HG03039 (cell line): ENCODE data around the gene DPY19L2.
"Not testable (repeated sequence)": the region's sequence is repeated elsewhere in the genome, so short reads cannot be mapped to it uniquely, and the experiment has no call there.

Experiments used
- ATAC-seq: cut with Tn5 transposase; IDR thresholded peaks from one replicate; pipeline ENCODE4 v1.9.1; 2021; ENCODE audit warnings: mild to moderate bottlenecking, moderate library complexity; ENCODE audit not compliant: unreplicated experiment

DPY19L2 gene

DNA sequence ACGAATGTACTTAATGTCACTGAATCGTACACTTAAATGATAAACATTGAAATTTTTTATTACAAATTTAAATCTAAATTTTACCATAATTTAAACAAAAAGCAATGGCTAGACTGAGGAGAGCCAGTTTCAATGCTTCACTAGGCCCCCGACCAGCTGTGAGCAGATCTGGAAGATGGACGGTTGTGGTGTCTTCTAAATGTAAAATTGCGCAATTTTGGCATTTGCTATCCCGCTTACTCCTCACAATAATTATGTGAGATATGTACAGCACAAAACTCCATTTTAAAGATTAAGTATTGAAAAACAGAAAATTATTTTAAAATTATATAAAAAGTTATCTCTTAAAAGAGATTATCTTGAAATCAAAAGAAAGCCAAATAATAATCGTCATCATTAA is 5.3 kb downstream of the DPY19L2 start:
- ATAC-seq = not testable (repeated sequence)

DNA sequence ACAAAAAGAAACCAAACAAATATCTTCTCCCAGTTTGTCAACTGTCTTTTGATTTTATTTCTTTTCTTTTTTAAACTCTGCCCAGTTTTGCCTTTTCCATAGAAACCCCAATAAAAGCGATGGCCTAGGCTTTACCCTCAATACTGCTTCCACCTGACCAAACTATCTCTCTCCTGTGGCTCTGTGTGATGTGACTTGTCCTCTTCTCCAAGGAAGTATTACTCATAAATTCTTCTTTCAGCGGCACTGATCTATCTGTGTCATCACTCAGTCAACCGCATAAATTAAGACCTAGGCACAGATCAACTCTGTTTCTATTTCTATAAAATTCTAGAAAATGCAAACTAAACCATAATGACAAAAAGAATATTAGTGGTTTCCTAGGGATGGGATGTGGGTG is 9.8 kb downstream of the DPY19L2 start:
- ATAC-seq = not testable (repeated sequence)

DNA sequence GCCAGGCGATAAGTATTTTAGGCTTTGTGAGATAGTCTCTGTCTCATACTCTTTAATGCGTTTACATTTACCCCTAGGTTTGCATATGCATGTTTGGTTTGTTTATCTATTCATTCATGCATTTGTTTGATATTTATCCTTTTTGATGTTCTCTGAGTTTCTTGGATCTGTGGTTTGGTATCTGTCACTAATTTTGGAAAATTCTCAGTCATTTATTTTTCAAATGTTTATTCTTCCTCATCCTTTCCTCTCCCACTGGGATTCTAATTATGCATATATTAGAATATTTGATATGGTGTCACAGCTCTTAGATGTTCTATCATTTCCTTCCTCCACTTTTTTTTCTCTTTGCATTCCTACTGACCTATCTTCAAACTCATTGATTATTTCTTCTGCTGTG is 11.9 kb downstream of the DPY19L2 start:
- ATAC-seq = not testable (repeated sequence)

DNA sequence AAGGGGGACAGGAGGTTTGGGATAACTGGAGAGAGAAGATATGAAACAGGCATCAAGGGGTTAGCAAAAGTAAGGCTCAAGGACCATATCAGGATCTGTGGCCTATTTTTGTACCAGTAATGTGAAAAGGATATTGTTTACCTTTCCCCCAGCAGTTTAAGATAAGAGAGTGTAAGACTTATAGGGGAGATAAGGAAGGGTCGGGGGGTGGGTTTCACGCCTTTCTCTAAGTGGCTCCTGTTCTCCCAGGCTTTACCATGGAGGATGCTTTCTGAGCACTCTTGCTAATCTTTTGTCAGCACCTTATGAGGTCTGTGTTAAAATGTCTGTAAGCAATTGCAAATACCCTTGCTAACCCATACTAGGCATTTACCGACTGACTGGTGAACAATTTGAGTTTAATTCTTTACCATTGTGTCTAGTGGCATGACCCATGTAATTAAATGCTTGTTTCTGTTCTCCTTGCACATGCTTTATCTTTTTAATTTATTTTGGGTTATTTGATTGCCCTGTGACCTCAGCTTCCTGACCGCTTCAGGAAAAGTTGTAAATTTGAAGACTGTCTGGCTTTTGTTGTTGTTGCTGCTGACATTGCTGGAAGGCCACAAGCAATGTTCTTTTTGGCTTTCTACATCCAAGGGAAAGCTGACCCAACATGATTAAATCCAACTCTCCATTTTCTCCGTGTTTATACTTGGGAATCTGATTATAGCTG is 12.6 kb downstream of the DPY19L2 start:
- ATAC-seq = not testable (repeated sequence)

DNA sequence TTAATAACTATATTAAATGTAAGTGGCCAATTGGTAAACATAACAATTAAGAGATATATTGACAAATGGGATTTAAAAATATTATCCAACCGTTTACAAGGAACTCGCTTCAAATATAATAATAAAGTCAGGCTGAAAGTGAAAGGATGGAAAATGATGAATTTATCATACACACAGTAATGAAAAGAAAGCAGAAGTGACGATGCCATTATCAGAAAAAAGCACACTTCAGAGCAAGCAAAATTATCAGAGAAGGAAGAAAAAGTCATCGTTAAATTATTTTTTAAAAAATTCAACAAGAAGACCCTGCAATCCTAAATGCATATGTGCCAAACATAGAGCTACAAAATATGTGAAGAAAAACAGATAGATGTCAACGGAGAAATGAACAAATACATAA is 13.8 kb downstream of the DPY19L2 start:
- not testable (repeated sequence) for ATAC-seq

DNA sequence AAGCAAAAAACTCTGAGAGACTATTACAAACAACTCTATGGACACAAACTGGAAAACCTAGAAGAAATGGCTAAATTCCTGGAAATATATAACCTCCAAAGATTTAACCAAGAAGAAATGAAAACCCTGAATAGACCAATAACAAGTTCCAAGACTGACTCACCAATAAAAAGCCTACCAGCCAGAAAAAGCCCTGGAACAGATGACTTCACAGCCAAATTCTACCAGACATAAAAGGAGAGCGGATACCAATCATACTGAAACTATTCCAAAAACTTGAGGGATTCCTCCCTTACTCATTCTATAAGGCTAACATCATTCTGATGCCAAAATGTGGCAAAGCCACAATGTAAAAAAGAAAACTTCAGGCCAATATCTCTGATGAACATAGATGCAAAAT is 18.8 kb downstream of the DPY19L2 start:
- not testable (repeated sequence) for ATAC-seq

DNA sequence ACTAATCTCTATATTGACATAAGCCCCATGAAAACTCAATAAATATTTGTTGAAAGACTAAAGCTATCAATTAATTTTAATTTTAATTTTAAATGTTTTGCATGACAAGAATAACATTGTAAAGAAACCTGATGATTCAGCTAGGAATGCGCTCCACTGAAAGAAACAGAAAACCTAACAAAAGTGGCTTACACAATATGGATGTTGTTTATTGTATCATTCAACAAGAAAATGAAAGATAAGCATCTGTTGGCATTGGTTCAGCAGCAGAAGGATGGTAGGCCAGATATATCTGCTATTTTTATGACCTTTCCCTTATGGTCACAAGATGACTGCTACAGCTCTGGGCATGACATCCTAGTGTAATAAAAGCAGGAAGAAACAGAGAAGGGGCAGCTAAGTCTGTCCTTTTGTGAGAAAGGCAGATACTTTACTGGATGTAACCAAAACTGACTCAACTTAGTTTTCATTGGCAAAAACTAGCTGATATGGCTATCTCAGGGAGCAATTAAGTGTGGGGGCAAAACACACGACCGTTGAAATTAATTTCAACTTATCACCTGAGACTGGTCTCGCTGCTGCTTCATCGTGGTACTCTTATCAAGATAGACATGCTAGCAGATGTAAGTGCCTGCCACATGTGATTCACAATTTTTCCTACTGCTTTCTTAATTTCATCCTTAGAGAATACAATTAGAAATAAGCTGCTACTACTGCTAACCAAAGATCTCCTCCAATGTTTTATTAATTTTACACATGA is 24.7 kb downstream of the DPY19L2 start:
- not testable (repeated sequence) for ATAC-seq

DNA sequence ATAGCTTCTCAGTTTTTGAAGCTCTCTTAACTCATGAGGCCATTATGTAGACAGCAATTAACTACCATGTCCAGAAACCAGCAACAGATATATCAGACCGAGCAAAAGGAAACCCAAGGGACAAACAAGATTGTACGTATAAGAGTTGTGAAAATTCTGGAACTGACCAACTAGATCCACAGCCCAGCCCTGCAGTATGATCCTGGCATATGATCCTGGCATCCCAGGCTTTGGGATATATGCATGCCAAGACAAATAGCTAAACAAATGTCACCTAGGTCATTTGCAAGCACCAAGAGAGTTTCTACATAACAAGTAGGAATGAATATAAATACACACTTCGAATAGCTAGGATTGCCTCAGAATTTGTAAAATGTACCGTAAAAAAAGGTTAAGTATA is 44.0 kb downstream of the DPY19L2 start:
- ATAC-seq = not testable (repeated sequence)

DNA sequence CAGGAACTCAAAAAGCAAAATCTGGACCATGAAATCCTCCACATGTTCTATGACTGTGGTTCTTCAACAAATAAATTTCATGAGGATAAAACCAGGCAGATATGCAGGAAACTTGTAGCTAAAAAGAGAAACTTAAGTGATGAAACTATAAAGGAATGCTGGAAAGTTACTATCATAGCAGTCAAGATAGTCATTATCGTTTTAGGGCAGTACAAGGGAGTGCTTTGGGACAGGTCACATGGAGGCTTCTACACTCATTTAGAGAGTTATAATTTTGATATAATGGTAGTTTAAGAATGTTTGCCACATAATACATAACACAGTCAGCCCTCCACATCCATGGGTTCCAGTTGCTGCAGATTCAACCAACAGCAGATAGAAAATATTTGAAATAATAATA is 52.7 kb downstream of the DPY19L2 start:
- not testable (repeated sequence) for ATAC-seq

DNA sequence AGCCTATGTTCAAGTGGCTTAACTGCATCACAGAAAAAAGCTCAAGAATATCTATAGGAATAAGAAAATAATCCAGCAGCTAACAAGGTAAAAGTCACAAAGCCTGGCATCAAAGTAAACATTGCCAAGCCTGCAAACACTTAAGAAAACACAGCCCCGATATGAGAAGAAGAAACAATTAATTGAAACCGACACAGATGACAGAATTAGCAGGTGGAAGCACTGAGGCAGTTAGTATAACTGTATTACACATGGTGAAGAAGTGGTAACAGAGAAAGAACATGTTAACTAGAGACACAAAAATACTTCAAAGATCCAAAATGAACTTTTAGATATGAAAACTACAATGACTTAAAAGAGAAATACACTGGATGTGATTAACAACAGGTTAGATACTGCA is 57.0 kb downstream of the DPY19L2 start:
- ATAC-seq = not testable (repeated sequence)

DNA sequence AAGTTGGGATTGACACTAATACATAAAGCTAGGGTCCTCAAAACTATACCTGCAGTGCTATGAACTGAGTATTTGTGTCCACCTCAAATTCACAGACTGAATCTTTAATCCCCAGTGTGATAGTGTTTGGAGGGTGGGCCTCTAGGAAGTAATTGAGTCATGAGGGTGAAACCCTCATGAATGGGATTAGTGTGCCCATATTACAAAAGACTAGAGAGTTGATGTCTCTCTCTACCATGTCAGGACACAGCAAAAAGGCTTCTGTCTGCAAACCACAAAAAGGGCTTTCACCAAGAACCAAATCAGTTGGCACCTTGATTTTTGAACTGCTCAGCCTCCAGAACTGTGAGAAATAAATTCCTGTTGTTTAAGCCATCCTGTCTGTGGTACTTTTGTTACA is 59.0 kb downstream of the DPY19L2 start:
- not testable (repeated sequence) for ATAC-seq

DNA sequence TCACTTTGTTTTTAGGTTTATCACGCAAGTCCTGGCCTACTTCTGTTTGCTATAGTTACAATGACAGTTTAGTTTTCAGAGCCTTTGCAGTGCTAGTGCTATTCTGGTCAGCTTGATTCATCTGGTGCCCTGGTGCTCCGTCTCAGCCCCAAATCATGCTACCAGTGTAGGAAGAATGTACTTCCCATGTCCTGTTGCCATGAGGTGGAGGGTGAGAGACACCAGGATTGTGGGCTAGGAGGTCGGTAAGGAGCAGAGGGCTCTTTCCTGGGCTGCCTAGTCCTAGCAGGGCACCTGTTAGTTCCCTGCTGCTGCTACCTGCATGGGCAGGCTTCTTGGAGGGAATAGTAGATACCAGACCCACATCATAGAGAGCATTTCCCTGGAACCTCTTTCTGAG is 63.3 kb downstream of the DPY19L2 start:
- ATAC-seq = not testable (repeated sequence)

DNA sequence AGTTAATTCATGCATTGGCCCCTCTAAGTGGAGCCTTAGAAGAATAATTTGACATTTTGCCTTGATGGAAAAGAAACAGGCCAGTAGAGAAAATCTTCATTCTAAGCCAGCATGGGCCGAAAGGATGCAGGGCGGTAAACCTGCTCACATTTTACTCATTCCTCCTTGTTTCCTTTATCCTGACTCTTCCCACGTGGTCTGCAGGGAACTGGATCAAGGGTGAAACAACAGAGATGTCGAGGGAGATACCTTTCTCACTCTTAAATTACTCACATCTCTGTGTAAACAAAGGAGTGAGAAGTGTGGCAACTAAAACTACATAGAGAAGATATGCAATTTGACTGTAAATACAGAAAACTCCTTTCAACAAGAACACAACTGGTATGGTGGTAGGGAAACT is 73.5 kb downstream of the DPY19L2 start:
- not testable (repeated sequence) for ATAC-seq

DNA sequence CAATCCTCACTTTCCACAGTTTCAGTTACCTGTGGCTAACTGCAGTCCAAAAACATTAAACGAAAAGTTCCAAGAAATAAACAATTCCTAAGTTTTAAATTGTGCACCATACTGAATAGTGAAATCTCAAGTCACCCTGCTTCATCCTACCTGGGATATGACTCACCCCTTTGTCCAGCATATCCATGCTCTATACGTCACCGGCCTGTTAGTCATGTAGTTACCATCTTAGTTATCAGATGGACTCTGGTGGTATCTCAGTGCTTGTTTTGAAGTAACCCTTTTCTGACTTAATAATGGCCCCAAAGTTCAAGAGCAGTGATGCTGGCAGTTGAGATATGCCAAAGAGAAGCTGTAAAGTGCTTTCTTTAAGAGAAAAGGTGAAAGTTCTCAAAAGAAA is 83.9 kb downstream of the DPY19L2 start:
- ATAC-seq = not testable (repeated sequence)

DNA sequence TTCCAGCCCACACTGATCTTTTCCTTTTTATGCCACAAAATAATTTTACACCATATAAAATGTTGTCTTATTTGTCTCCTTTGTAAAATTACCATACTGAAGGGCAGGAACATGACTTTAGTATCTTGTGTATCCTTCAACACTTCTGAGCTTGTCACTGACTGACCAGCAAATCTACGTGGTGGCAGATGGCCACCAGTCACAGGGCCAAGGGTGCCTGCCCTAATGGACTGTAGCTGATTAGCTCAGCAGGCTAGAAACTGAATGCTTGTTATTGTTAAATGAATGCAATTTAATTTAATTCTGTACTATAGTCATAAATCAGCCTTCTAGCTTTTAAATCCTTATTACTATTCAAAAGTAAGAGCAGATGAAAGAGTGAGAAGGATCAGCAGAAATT is 85.0 kb downstream of the DPY19L2 start:
- ATAC-seq = not testable (repeated sequence)

DNA sequence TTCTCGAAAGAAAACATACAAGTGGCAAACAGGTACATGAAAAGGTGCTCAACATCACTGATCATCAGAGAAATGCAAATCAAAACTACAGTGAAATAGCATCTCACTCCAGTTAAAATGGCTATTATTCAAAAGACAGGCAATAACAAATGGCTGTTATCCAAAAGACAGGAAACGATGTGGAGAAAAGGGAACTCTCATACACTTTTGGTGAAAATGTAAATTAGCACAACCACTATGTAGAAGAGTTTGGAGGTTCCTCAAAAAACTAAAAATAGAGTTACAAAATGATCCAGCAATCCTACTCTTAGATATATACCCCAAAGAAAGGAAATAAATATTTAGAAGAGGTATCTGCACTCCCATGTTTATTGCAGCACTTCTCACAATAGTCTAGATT is 90.7 kb downstream of the DPY19L2 start:
- not testable (repeated sequence) for ATAC-seq

DNA sequence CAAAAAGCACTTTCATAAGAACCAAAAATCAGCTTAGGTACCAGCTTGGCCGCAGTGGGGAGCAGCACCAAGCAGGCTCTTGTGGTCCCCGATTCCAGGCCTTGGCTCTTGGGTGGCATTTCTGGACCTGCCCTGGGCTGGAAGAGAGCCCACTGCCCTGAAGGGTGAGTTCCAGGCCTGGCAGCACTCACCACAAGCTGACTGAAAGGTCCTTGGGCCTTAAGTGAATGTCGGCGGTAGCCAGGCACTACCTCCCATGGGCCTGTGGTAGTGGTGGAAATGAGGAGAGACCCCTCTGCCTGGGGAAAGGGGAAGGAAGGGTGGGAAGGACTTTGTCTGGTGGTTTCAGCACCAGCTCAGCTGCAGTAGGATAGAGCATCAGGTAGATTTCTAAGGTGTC is 96.3 kb downstream of the DPY19L2 start:
- not testable (repeated sequence) for ATAC-seq

DNA sequence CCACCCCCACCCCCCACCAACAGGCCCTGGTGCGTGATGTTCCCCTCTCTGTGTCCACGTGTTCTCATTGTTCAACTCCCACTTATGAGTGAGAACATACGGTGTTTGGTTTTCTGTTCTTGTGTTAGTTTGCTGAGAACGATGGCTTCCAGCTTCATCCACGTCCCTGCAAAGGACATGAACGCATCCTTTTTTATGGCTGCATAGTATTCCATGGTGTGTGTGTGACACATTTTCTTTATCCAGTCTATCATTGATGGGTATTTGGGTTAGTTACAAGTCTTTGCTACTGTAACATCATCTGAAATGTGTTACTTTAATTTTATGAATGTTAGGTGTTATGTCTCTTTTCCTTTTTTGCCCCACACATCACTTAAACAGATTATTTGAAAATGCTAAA is 109.8 kb downstream of the DPY19L2 start:
- not testable (repeated sequence) for ATAC-seq

DNA sequence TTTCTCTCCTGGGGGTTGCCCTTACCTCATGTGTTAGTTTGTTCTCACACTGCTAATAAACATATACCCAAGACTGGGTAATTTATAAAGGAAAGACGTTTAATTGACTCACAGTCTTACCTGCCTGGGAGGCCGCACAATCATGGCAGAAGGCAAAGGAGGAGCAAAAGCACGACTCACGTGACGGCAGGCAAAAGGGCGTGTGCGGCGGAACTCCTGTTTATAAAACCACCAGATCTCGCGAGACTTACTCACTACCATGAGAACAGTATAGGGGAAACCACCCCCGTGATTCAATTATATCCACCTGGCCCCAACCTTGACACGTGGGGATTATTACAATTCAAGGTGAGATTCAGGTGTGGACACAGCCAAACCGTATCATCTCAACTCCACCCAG is 116.9 kb downstream of the DPY19L2 start:
- ATAC-seq = not testable (repeated sequence)

DNA sequence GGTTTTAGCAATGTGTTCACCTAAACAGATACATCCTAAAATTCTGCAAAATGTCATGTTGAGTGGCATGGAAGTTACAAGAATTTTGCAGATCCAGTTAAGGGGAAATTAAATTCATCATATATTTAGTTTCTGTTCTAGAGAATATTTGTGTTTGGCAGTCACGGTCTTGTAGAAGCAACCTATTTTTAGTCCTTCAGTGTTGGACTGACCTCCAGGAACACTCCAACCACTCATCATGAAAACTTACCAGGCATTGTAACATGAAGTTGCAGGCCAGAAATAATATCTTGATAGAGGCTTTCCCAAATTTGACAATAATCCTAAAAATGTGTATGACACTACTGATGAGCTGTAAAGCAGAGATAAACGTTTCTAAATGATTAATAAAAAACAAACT is 119.3 kb downstream of the DPY19L2 start:
- ATAC-seq = not testable (repeated sequence)

DNA sequence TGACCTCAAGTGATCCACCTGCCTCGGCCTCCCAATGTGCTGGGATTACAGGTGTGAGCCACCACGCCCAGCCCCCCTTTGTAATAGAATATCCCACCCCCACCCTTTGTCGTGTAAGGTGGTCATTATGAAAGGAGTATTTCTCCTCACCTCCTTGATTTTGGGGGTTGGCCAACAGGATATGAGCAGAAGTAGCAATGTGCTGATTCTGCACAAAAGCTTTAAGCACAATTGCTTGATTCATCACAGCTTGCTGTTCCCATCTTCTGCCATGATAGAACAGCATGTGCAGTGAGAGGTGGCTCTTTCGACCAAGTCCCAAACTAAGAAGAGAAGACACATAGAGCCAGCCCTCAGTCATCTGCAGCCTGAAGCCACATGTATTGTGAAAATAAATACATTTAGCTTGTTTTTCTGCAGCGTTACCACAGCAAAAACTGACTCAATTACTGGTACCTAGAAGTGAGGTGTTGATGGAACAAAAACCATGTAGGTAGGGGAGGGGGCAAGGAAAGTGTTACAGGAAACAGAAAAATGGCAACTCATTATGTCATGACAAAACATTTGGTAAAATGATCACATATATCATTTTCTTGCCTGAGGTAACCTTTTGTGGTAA is 122.9 kb downstream of the DPY19L2 start:
- not testable (repeated sequence) for ATAC-seq

DNA sequence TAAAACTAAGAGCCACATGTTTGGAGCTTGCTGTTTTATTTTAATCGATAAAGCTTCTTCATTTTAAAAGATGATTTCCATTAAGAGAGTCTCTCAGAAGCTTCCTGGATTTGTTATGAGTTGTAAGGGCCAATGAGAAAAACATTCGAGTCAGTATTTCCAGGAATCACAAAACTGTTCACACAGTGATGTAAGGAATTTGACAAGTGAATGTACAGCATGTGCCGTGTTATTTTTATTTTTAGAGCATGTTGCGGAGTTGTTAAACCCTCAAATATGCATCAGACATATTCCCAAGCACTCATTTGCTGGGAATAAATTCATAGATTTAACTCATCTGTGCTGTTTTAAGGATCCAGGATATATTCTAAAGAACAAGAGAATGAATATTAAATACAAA is 129.6 kb downstream of the DPY19L2 start:
- ATAC-seq = not testable (repeated sequence)
